ENCODE results near the gene CR2. TPM values are rescaled to one million over a fixed set of nuclear protein-coding genes. Genes with fewer than 3 reads are reported as not detected.

The CR2 gene
- total and polyA plus RNA-seq, 2 of the 4 experiments (the other 2 are of a cell fraction): not detected

- Histone ChIP-seq H4K8ac (ENCODE audit: low read depth in 2 of 2, low read length in 2 of 2) (no peak overlapping the region), H4K5ac (ENCODE audit: low read depth, low read length) (no peak overlapping the region), H2BK120ac (ENCODE audit: low read depth, low read length) (no peak overlapping the region), H2AK5ac (ENCODE audit: low read depth, low read length) (no peak overlapping the region), H4K91ac (ENCODE audit: insufficient read depth, low read depth, low read length) (no peak overlapping the region), H4K20me1 (ENCODE audit: insufficient read depth, low read length) (no peaks in the 10 kb centered on the region), H3K23ac (ENCODE audit: low read depth, low read length) (no peak overlapping the region), H3K27ac (ENCODE audit: insufficient read depth, low read length) (no peak overlapping the region), H3K79me1 (ENCODE audit: low read depth in 1 of 2, low read length in 2 of 2) (no peaks in the 10 kb centered on the region), H3K56ac (ENCODE audit: extremely low read depth, insufficient read depth, low read length) (no peak overlapping the region), H3K9ac (ENCODE audit: low read depth, low read length) (no peak overlapping the region), H3K9me1 (ENCODE audit: insufficient read depth, low read length) (no peaks in the 10 kb centered on the region), H2AFZ (replicated peaks; ENCODE audit: low read length, poor library complexity) (no peak overlapping the region), H2BK5ac (ENCODE audit: low read depth, low read length, poor library complexity, severe bottlenecking) (no peak overlapping the region), H3K4ac (ENCODE audit: low read depth, low read length) (no peak overlapping the region), H3K27me3 (ENCODE audit: control insufficient read depth, insufficient read depth, low read length) (no peaks in the 10 kb centered on the region), H2BK20ac (ENCODE audit: low read depth, low read length) (no peak overlapping the region), H3K4me3 (ENCODE audit: insufficient read depth, low read depth, low read length) (no peak overlapping the region), H3K14ac (replicated peaks; ENCODE audit: low read depth, low read length) (no peak overlapping the region), H3K36me3 (ENCODE audit: control insufficient read depth, insufficient read depth, low read length) (no peaks in the 10 kb centered on the region), H3K4me1 (ENCODE audit: control insufficient read depth, insufficient read depth, low read length) (no peaks in the 10 kb centered on the region), H2BK15ac (ENCODE audit: low read depth, low read length) (no peak overlapping the region), H3K9me3 (ENCODE audit: control insufficient read depth, insufficient read depth, low read length) (no peaks in the 10 kb centered on the region), H3K4me2 (ENCODE audit: low read depth, low read length) (no peak overlapping the region), H3K18ac (ENCODE audit: low read depth, low read length) (no peak overlapping the region), H2AK9ac (replicated peaks; ENCODE audit: low read depth, low read length, poor library complexity) (no peak overlapping the region)
- POLR2A ChIA-PET (ENCODE audit: unreplicated experiment): no interaction called here
- CTCF ChIA-PET: no interaction called here
- no peak for DNase-seq
- no peak for ATAC-seq (ENCODE audit: low read depth)
- in situ Hi-C loops (cut with MboI; ENCODE audit: low sequenced_read_pairs) (no loop called here), intact Hi-C loops (cut with micrococcal nuclease) (no loop called here), dilution Hi-C loops (cut with HindIII; ENCODE audit: low sequenced_read_pairs, unreplicated experiment) (no loop called here)
- no TSS peak for BruUV-seq (replicated peaks)
- TF ChIP-seq CTCF (conservative IDR thresholded peaks at IDR 0.05; ENCODE audit: low read depth, low read length) (no peak), MXI1 (IDR thresholded peaks at IDR 0.05; ENCODE audit: borderline replicate concordance, low read depth, low read length) (no peak), MAFK (IDR thresholded peaks at IDR 0.05; ENCODE audit: low read depth, low read length) (no peak), RFX5 (IDR thresholded peaks at IDR 0.05; ENCODE audit: low read depth, low read length) (no peak), CEBPB (IDR thresholded peaks at IDR 0.05; ENCODE audit: low read depth, low read length) (no peak), POLR2A (IDR thresholded peaks at IDR 0.05; ENCODE audit: low read depth, low read length) (no peak), USF2 (IDR thresholded peaks at IDR 0.05; ENCODE audit: low read depth, low read length) (no peak), RAD21 (IDR thresholded peaks at IDR 0.05; ENCODE audit: low read length) (no peak), ELK1 (IDR thresholded peaks at IDR 0.05; ENCODE audit: borderline replicate concordance, low read depth, low read length) (no peak), NFE2L2 (IDR thresholded peaks at IDR 0.05; ENCODE audit: low read depth, low read length) (no peak), RCOR1 (IDR thresholded peaks at IDR 0.05; ENCODE audit: insufficient replicate concordance, low read length) (no peak), FOS (IDR thresholded peaks at IDR 0.05; ENCODE audit: low read depth, low read length) (no peak), BHLHE40 (IDR thresholded peaks at IDR 0.05; ENCODE audit: low read depth, low read length) (no peak), MAZ (IDR thresholded peaks at IDR 0.05; ENCODE audit: borderline replicate concordance, low read depth, low read length) (no peak), SMC3 (IDR thresholded peaks at IDR 0.05; ENCODE audit: low read depth, low read length) (no peak), CHD1 (IDR thresholded peaks at IDR 0.05; ENCODE audit: low read depth, low read length) (no peak)
Observed at GRCh38 chr1:207462535-207462934, 8.4 kb downstream of the CR2 start.

All from IMR-90 (cell line).